ENCODE measurements around the gene FXYD1. TPM values are rescaled to one million over a fixed set of nuclear protein-coding genes. Genes with fewer than 3 reads are reported as not detected.
A peak's percentile ranks its signal among the peaks of the same experiment; 100 is the strongest.

FXYD1 gene
- total RNA-seq, 1 donor from 2014 or later: 67.6 TPM

- intact Hi-C loops (cut with DNase I): no loop called here
- no peak overlapping the region for H3K4me3 ChIP-seq
- H3K9me3 ChIP-seq: no peaks in the 10 kb centered on the region
- DNase-seq (no peak), ATAC-seq (no peak)
- H3K36me3 ChIP-seq: no peaks in the 10 kb centered on the region
- TF ChIP-seq CTCF (IDR thresholded peaks at IDR 0.05): no peak
- peaks cover 11% of the 10 kb centered on the region for H3K27me3 ChIP-seq
- H3K27ac ChIP-seq: no peak overlapping the region
- H3K4me1 ChIP-seq: peaks cover 4% of the 10 kb centered on the region
Observed at GRCh38 chr19:35093941-35094647, 44.5 kb upstream of the FXYD1 start.

GRCh38 chr19:35094656-35095055, 44.0 kb upstream of the FXYD1 start:
- no peak for TF ChIP-seq CTCF (IDR thresholded peaks at IDR 0.05)
- H3K9me3 ChIP-seq: no peaks in the 10 kb centered on the region
- intact Hi-C loops (cut with DNase I): no loop called here
- peaks cover 11% of the 10 kb centered on the region for H3K27me3 ChIP-seq
- H3K36me3 ChIP-seq: no peaks in the 10 kb centered on the region
- DNase-seq (no peak), ATAC-seq (no peak)
- no peak overlapping the region for H3K4me3 ChIP-seq
- peaks cover 4% of the 10 kb centered on the region for H3K4me1 ChIP-seq
- no peak overlapping the region for H3K27ac ChIP-seq

- Histone ChIP-seq H3K4me3 (no peak overlapping the region), H3K36me3 (no peaks in the 10 kb centered on the region), H3K9me3 (no peaks in the 10 kb centered on the region), H3K4me1 (peaks cover 2% of the 10 kb centered on the region), H3K27me3 (peaks cover 8% of the 10 kb centered on the region), H3K27ac (no peak overlapping the region)
- intact Hi-C loops (cut with DNase I): no loop called here
- no peak for TF ChIP-seq CTCF (IDR thresholded peaks at IDR 0.05)
- ATAC-seq (no peak), DNase-seq (no peak)
Observed at GRCh38 chr19:35095667-35096368, 42.8 kb upstream of the FXYD1 start.

GRCh38 chr19:35098413-35099049, 40.1 kb upstream of the FXYD1 start:
- no peak overlapping the region for H3K4me3 ChIP-seq
- no peaks in the 10 kb centered on the region for H3K36me3 ChIP-seq
- peak; percentile 39 for ATAC-seq
- no peak for DNase-seq
- intact Hi-C loops (cut with DNase I): no loop called here
- no peak overlapping the region for H3K27ac ChIP-seq
- no peaks in the 10 kb centered on the region for H3K27me3 ChIP-seq
- H3K9me3 ChIP-seq: no peaks in the 10 kb centered on the region
- no peak for TF ChIP-seq CTCF (IDR thresholded peaks at IDR 0.05)
- H3K4me1 ChIP-seq: no peaks in the 10 kb centered on the region

- TF ChIP-seq CTCF (IDR thresholded peaks at IDR 0.05): no peak
- ATAC-seq (no peak), DNase-seq (no peak)
- intact Hi-C loops (cut with DNase I): no loop called here
- H3K4me1 ChIP-seq: no peaks in the 10 kb centered on the region
- no peak overlapping the region for H3K27ac ChIP-seq
- no peaks in the 10 kb centered on the region for H3K9me3 ChIP-seq
- no peak overlapping the region for H3K4me3 ChIP-seq
- H3K27me3 ChIP-seq: no peaks in the 10 kb centered on the region
- no peaks in the 10 kb centered on the region for H3K36me3 ChIP-seq
Observed at GRCh38 chr19:35099155-35099896, 39.3 kb upstream of the FXYD1 start.

All from upper lobe of right lung (tissue), 1 donor.